Activated CD4-positive, CD25-positive, alpha-beta regulatory T cell treated with anti-CD3 and anti-CD28 coated beads, Interleukin-2, amount 50 U/mL, for 16 hours (primary cell): ENCODE results near the gene CFAP73.
"Not testable (repeated sequence)": the region's sequence is repeated elsewhere in the genome, so short reads cannot be mapped to it uniquely, and the experiment has no call there.

Source experiments
- DNase-seq: peaks from one replicate; pipeline ENCODE4 v3.0.0-alpha.2; 2020; ENCODE audit warnings: low read depth, low spot score

Gene CFAP73

DNA sequence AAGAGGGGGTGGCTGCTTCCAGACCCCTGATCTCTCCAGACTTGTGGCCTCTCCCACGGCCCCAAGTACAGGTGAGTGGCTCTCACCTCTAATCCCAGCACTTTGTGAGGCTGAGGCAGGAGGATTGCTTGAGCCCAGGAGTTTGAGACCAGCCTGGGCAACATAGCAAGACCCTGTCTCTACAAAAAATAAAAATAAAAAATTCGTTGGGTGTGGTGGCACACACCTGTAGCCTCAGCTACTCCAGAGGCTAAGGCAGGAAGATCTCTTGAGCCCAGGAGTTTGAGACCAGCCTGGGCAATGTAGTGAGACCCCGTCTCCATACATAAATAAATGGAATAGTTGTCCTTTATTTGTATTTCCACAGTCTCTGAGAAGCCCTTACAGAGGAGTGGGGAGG lies 7.8 kb upstream of the CFAP73 start:
- DNase-seq = not testable (repeated sequence)

GRCh38 chr12:113142173-113142885 lies 7.2 kb upstream of the CFAP73 start:
- DNase-seq = no peak

- DNase-seq = no peak
Measured at GRCh38 chr12:113142886-113143332, 6.6 kb upstream of the CFAP73 start.

- DNase-seq = no peak
Measured at GRCh38 chr12:113143959-113144358, 5.6 kb upstream of the CFAP73 start.

- no peak for DNase-seq
Measured at GRCh38 chr12:113144806-113145205, 4.7 kb upstream of the CFAP73 start.

- no peak for DNase-seq
Measured at GRCh38 chr12:113145720-113146551, 3.6 kb upstream of the CFAP73 start.

- DNase-seq = no peak
Measured at GRCh38 chr12:113146999-113147398, 2.5 kb upstream of the CFAP73 start.

- no peak for DNase-seq
Measured at GRCh38 chr12:113151655-113152054, 2.1 kb downstream of the CFAP73 start.

- no peak for DNase-seq
Measured at GRCh38 chr12:113152196-113152834, 2.8 kb downstream of the CFAP73 start.

GRCh38 chr12:113152835-113153814 lies 3.6 kb downstream of the CFAP73 start:
- DNase-seq = peak; percentile 13

DNA sequence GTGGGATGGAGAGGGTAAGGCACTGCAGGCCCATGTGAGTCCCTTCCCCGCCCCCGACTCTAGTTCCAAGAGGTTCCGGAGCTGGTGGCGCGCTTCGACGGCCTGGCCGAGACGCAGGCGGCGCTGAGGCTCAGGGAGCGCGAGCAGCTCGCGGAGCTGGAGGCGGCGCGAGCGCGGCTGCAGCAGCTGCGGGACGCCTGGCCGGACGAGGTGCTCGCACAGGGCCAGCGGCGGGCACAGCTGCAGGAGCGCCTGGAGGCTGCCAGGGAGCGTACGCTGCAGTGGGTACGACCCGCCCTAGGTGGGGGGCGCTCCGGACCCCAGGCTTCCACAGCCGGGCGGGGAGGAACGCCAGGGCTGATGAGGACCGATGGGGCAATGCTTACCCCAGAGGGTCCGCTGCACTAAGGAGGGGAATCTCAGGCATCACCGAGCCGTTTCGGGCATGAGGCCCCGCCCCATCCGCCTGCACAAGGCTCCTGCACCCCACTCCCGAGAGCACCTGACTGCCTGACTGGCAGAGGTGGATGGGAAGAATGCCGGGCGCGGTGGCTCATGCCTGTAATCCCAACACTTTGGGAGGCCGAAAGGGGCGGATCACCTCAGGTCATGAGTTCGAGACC lies 4.9 kb downstream of the CFAP73 start:
- DNase-seq = no peak

GRCh38 chr12:113155060-113155459 lies 5.5 kb downstream of the CFAP73 start:
- no peak for DNase-seq

GRCh38 chr12:113155646-113156045 lies 6.1 kb downstream of the CFAP73 start:
- DNase-seq = no peak

DNA sequence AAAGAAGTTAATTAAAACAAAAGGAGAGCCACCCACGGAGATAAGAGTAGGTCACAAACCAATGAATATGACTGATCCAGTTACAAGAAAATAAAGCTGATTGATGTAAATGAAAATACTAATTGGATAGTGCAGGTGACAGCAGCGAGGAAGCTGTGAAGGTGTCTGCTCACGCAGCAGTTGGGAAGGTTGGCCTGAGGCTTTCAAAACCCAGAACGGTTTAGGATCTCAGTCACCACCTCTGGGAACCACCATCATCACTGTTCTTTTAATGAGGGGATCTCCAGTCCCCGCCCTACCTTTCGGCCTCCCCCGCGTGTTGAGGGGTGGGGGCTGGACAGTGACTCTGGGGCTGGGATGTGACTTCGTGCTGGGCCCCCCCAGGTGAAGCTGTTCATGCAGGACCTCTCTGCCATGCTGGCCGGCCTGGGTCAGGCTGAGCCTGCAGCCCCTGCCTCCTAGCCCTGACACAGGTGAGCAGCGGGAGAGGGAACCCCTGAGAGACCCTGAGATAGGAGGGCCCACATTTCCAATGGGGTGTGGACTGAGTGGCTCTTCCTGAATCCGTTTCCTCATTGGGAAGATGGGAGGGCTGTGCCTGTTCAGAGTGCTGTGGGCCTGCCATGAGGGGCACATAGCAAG lies 7.8 kb downstream of the CFAP73 start:
- DNase-seq = no peak

GRCh38 chr12:113158439-113159203 lies 9.1 kb downstream of the CFAP73 start:
- DNase-seq = no peak

GRCh38 chr12:113159937-113160336 lies 10.4 kb downstream of the CFAP73 start:
- no peak for DNase-seq

DNA sequence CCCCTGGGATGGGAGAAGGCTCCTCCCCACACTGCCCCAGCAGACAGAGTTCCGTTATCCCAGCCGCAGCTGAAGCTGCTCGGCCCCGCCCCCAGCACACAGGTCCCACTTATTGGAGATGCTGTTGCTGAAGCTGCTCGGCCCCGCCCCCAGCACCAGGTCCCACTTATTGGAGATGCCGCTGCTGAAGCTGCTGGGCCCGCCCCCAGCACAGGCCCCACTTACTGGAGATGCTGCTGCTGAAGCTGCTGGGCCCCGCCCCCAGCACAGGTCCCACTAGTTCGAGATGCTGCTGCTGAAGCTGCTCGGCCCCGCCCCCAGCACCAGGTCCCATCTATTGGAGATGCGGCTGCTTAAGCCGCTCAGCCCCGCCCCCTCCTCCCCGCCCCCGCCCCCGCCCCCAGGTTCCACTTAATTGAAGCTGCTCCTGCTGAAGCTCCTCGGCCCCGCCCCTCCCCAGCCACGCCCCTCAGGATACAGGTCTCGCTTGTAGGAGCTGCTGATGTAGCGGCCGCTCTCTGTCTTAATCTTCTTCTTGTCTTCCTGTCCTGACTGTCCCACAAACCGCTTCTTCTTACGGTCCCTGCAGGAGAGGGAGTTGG lies 12.0 kb downstream of the CFAP73 start:
- DNase-seq = no peak

- DNase-seq = no peak
Measured at GRCh38 chr12:113162102-113163029, 12.8 kb downstream of the CFAP73 start.
